Mesenchymal stem cell (in vitro differentiated cells and primary cell): ENCODE data around the gene ASTN2.

Experiments used
- DNase-seq: peaks from one replicate; pipeline ENCODE4 v3.0.0-alpha.2; 2013
- H2AFZ ChIP-seq: one replicate; pipeline ENCODE4 v1.6.1; 2013; ENCODE audit warnings: low read depth, mild to moderate bottlenecking, control low read depth, inconsistent platforms, low read length, moderate library complexity
- H2AK5ac ChIP-seq: 2 replicates; pipeline ENCODE4 v1.6.1; 2013; ENCODE audit warnings: low read length, moderate library complexity, mild to moderate bottlenecking, inconsistent platforms; ENCODE audit not compliant: severe bottlenecking
- H2BK120ac ChIP-seq: one replicate; pipeline ENCODE4 v1.6.1; 2013; ENCODE audit warnings: low read depth, mild to moderate bottlenecking, inconsistent platforms, low read length, moderate library complexity
- H2BK12ac ChIP-seq, 2 experiments: one replicate each; pipeline ENCODE4 v1.6.1; 2013; ENCODE audit warnings: inconsistent platforms in 2 of 2, low read length in 2 of 2, mild to moderate bottlenecking in 2 of 2, moderate library complexity in 2 of 2, control low read depth in 1 of 2
- H2BK15ac ChIP-seq: one replicate; pipeline ENCODE4 v1.6.1; 2013; ENCODE audit warnings: mild to moderate bottlenecking, low read depth, inconsistent platforms; ENCODE audit not compliant: poor library complexity, severe bottlenecking
- H2BK5ac ChIP-seq: 2 replicates; pipeline ENCODE4 v1.6.1; 2013; ENCODE audit warnings: low read depth, mild to moderate bottlenecking, low read length, control low read depth, inconsistent platforms; ENCODE audit not compliant: poor library complexity, severe bottlenecking
- H3K14ac ChIP-seq, 2 experiments: one replicate each; pipeline ENCODE4 v1.6.1; 2013; ENCODE audit warnings: inconsistent platforms in 2 of 2, low read length in 2 of 2, control low read depth in 1 of 2, mild to moderate bottlenecking in 1 of 2, moderate library complexity in 1 of 2
- H3K18ac ChIP-seq, 2 experiments: one replicate each; pipeline ENCODE4 v1.6.1; 2013; ENCODE audit warnings: inconsistent platforms in 2 of 2, low read length in 2 of 2, control low read depth in 1 of 2, low read depth in 1 of 2, mild to moderate bottlenecking in 1 of 2
- H3K23ac ChIP-seq, 2 experiments: one replicate each; pipeline ENCODE4 v1.6.1; 2013; ENCODE audit warnings: inconsistent platforms in 2 of 2, low read length in 2 of 2, mild to moderate bottlenecking in 2 of 2, moderate library complexity in 2 of 2, control low read depth in 1 of 2
- H3K27ac ChIP-seq: 2 replicates; pipeline ENCODE4 v1.5.1; 2013; ENCODE audit warnings: mild to moderate bottlenecking, moderate library complexity, low read length, control low read depth, inconsistent platforms; ENCODE audit not compliant: poor library complexity, severe bottlenecking
- H3K27me3 ChIP-seq, 2 experiments: 2 replicates each; pipeline versions ENCODE4 v1.6.1 to v1.7.0; 2013; ENCODE audit warnings: low read length in 2 of 2, mild to moderate bottlenecking in 2 of 2, moderate library complexity in 2 of 2, control low read depth in 1 of 2, inconsistent platforms in 1 of 2; ENCODE audit not compliant: control insufficient read depth in 1 of 2, insufficient read depth in 1 of 2
- H3K36me3 ChIP-seq, 2 experiments: 2 replicates each; pipeline versions ENCODE4 v1.6.1 to v1.7.0; 2013; ENCODE audit warnings: low read length in 2 of 2, control low read depth in 1 of 2, inconsistent platforms in 1 of 2, low read depth in 1 of 2, mild to moderate bottlenecking in 1 of 2; ENCODE audit not compliant: insufficient read depth in 2 of 2, control insufficient read depth in 1 of 2
- H3K4ac ChIP-seq, 2 experiments: one replicate each; pipeline ENCODE4 v1.6.1; 2013; ENCODE audit warnings: inconsistent platforms in 2 of 2, low read length in 2 of 2, mild to moderate bottlenecking in 2 of 2, moderate library complexity in 2 of 2, control low read depth in 1 of 2, low read depth in 1 of 2
- H3K4me1 ChIP-seq: 2 replicates; pipeline ENCODE4 v1.6.1; 2013; ENCODE audit warnings: low read depth, low read length, control low read depth; ENCODE audit not compliant: control insufficient read depth, insufficient read depth
- H3K4me2 ChIP-seq: 2 replicates; pipeline ENCODE4 v1.6.1; 2013; ENCODE audit warnings: low read length, mild to moderate bottlenecking, inconsistent platforms; ENCODE audit not compliant: poor library complexity, severe bottlenecking
- H3K4me3 ChIP-seq, 2 experiments: 2 replicates each; pipeline versions ENCODE4 v1.5.1 to v1.7.0; 2013; ENCODE audit warnings: low read length in 2 of 2, mild to moderate bottlenecking in 2 of 2, control low read depth in 1 of 2, low read depth in 1 of 2; ENCODE audit not compliant: insufficient read depth in 1 of 2
- H3K79me1 ChIP-seq: replicated peaks from 2 replicates; pipeline ENCODE4 v1.6.1; 2013; ENCODE audit warnings: mild to moderate bottlenecking, control low read depth, low read length, inconsistent platforms; ENCODE audit not compliant: poor library complexity, severe bottlenecking
- H3K9ac ChIP-seq: 2 replicates; pipeline ENCODE4 v1.7.0; 2013; ENCODE audit warnings: mild to moderate bottlenecking, low read length, moderate library complexity
- H3K9me3 ChIP-seq: 2 replicates; pipeline ENCODE4 v1.7.0; 2013; ENCODE audit warnings: mild to moderate bottlenecking, low read length; ENCODE audit not compliant: control insufficient read depth
- H4K8ac ChIP-seq: one replicate; pipeline ENCODE4 v1.6.1; 2013; ENCODE audit warnings: inconsistent platforms, mild to moderate bottlenecking, low read length, moderate library complexity
- H4K91ac ChIP-seq: one replicate; pipeline ENCODE4 v1.6.1; 2013; ENCODE audit warnings: mild to moderate bottlenecking, low read length, inconsistent platforms
- WGBS: methylation state at CpG from one replicate; pipeline ENCODE4 v1.1.7; 2013; ENCODE audit warnings: mixed read lengths; 5-methylcytosine and 5-hydroxymethylcytosine counted together

Gene ASTN2

GRCh38 chr9:117000834-117001233, 414.0 kb downstream of the ASTN2 start:
- no peak overlapping the region for H2BK12ac ChIP-seq
- H2BK15ac ChIP-seq, result no peak overlapping the region
- H4K8ac ChIP-seq, result no peak overlapping the region
- no peak overlapping the region for H3K23ac ChIP-seq
- no peak overlapping the region for H3K4ac ChIP-seq
- no peak overlapping the region for H3K9ac ChIP-seq
- no peak overlapping the region for H3K27ac ChIP-seq
- no peak overlapping the region for H2AK5ac ChIP-seq
- H3K4me1 ChIP-seq, result no peaks in the 10 kb centered on the region
- H3K9me3 ChIP-seq, result no peaks in the 10 kb centered on the region
- no peaks in the 10 kb centered on the region for H3K36me3 ChIP-seq
- no peak overlapping the region for H2BK120ac ChIP-seq
- no peak overlapping the region for H3K18ac ChIP-seq
- no peak overlapping the region for H3K14ac ChIP-seq
- no peak overlapping the region for H2AFZ ChIP-seq
- H2BK5ac ChIP-seq, result no peak overlapping the region
- DNase-seq, result no peak
- H4K91ac ChIP-seq, result no peak overlapping the region
- no peaks in the 10 kb centered on the region for H3K27me3 ChIP-seq
- no peaks in the 10 kb centered on the region for H3K79me1 ChIP-seq
- H3K4me2 ChIP-seq, result no peak overlapping the region
- no peak overlapping the region for H3K4me3 ChIP-seq

GRCh38 chr9:117000196-117000723, 414.6 kb downstream of the ASTN2 start:
- no peak overlapping the region for H3K27ac ChIP-seq
- H2BK12ac ChIP-seq, result no peak overlapping the region
- no peak overlapping the region for H3K4me3 ChIP-seq
- H3K4me2 ChIP-seq, result no peak overlapping the region
- 88% methylated on average over 1 of the region's 2 CpGs for WGBS
- H2AK5ac ChIP-seq, result no peak overlapping the region
- no peak overlapping the region for H3K14ac ChIP-seq
- H3K9ac ChIP-seq, result no peak overlapping the region
- H3K18ac ChIP-seq, result no peak overlapping the region
- no peak overlapping the region for H4K91ac ChIP-seq
- no peaks in the 10 kb centered on the region for H3K79me1 ChIP-seq
- no peak overlapping the region for H2AFZ ChIP-seq
- no peaks in the 10 kb centered on the region for H3K36me3 ChIP-seq
- H3K4me1 ChIP-seq, result no peaks in the 10 kb centered on the region
- no peak overlapping the region for H2BK5ac ChIP-seq
- no peak overlapping the region for H2BK15ac ChIP-seq
- no peaks in the 10 kb centered on the region for H3K27me3 ChIP-seq
- DNase-seq, result no peak
- no peak overlapping the region for H4K8ac ChIP-seq
- H3K9me3 ChIP-seq, result no peaks in the 10 kb centered on the region
- H3K4ac ChIP-seq, result no peak overlapping the region
- no peak overlapping the region for H2BK120ac ChIP-seq
- no peak overlapping the region for H3K23ac ChIP-seq

GRCh38 chr9:116998305-116998704, 416.6 kb downstream of the ASTN2 start:
- Histone ChIP-seq H3K4me1 (no peaks in the 10 kb centered on the region), H3K23ac (no peak overlapping the region), H3K14ac (no peak overlapping the region), H3K27ac (no peak overlapping the region), H2BK12ac (no peak overlapping the region), H3K9ac (no peak overlapping the region), H2AFZ (no peak overlapping the region), H2BK120ac (no peak overlapping the region), H2AK5ac (no peak overlapping the region), H2BK5ac (no peak overlapping the region), H3K36me3 (no peaks in the 10 kb centered on the region), H3K9me3 (no peaks in the 10 kb centered on the region), H2BK15ac (no peak overlapping the region), H3K4ac (no peak overlapping the region), H3K79me1 (no peaks in the 10 kb centered on the region), H3K18ac (no peak overlapping the region), H3K4me2 (no peak overlapping the region), H4K91ac (no peak overlapping the region), H3K4me3 (no peak overlapping the region), H3K27me3 (no peaks in the 10 kb centered on the region), H4K8ac (no peak overlapping the region)
- peak; percentile 55 for DNase-seq

GRCh38 chr9:116992865-116993264, 422.0 kb downstream of the ASTN2 start:
- DNase-seq, result peak; percentile 35
- no peak overlapping the region for H4K91ac ChIP-seq
- no peaks in the 10 kb centered on the region for H3K36me3 ChIP-seq
- no peak overlapping the region for H2BK5ac ChIP-seq
- no peak overlapping the region for H3K14ac ChIP-seq
- no peak overlapping the region for H4K8ac ChIP-seq
- H3K9me3 ChIP-seq, result no peaks in the 10 kb centered on the region
- no peaks in the 10 kb centered on the region for H3K79me1 ChIP-seq
- H3K4me1 ChIP-seq, result peaks cover 2% of the 10 kb centered on the region
- H2AFZ ChIP-seq, result no peak overlapping the region
- H3K27ac ChIP-seq, result no peak overlapping the region
- no peak overlapping the region for H3K23ac ChIP-seq
- H3K27me3 ChIP-seq, result no peaks in the 10 kb centered on the region
- no peak overlapping the region for H2BK12ac ChIP-seq
- no peak overlapping the region for H3K18ac ChIP-seq
- H3K4me2 ChIP-seq, result no peak overlapping the region
- no peak overlapping the region for H3K4ac ChIP-seq
- no peak overlapping the region for H3K9ac ChIP-seq
- H3K4me3 ChIP-seq, result no peak overlapping the region
- 48% methylated on average over 2 of the region's 2 CpGs for WGBS
- H2BK15ac ChIP-seq, result no peak overlapping the region
- H2AK5ac ChIP-seq, result no peak overlapping the region
- H2BK120ac ChIP-seq, result no peak overlapping the region
